HG03066 (cell line): ENCODE measurements around the gene KRT9.
"Not testable (repeated sequence)": the region's sequence is repeated elsewhere in the genome, so short reads cannot be mapped to it uniquely, and the experiment has no call there.

Experiments used
- ATAC-seq: cut with Tn5 transposase; IDR thresholded peaks from one replicate; pipeline ENCODE4 v1.9.1; 2021; ENCODE audit warnings: low read depth; ENCODE audit not compliant: unreplicated experiment

Gene KRT9, protein sequence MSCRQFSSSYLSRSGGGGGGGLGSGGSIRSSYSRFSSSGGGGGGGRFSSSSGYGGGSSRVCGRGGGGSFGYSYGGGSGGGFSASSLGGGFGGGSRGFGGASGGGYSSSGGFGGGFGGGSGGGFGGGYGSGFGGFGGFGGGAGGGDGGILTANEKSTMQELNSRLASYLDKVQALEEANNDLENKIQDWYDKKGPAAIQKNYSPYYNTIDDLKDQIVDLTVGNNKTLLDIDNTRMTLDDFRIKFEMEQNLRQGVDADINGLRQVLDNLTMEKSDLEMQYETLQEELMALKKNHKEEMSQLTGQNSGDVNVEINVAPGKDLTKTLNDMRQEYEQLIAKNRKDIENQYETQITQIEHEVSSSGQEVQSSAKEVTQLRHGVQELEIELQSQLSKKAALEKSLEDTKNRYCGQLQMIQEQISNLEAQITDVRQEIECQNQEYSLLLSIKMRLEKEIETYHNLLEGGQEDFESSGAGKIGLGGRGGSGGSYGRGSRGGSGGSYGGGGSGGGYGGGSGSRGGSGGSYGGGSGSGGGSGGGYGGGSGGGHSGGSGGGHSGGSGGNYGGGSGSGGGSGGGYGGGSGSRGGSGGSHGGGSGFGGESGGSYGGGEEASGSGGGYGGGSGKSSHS

DNA sequence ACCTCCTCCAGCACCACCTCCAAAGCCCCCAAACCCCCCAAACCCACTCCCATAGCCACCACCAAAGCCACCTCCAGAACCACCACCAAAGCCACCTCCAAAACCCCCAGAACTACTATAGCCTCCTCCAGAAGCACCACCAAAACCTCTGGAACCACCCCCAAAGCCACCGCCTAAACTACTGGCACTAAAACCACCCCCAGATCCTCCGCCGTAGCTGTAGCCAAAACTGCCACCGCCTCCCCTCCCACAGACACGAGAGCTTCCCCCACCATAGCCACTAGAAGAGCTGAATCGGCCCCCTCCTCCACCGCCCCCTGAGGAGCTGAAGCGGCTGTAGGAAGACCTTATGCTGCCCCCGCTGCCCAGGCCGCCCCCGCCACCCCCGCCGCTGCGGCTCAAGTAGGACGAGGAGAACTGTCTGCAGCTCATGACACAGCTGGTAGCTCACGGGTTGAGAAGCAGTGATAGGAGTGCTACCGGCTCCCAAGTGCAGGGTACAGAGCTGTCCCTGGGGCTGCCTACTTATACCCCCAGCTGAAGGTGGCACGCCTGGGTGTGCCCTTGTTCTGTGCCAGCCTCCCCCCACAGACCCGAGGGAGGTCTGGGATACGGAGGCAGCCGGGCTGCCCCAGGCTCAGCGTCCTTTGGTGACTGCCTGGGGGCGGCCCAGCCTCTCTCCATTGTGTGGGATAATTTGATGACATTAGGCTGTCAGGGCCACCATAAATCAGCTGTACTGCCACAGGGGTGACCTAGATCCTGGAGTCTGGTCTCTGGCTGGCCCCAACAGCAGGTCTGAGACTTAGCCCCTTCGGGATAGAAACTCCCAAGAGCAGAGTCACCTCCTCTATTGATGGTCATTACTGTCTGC lies at the start of gene KRT9:
Gene KRT9, minus strand, starts transcription at position 499 of the 874 bp plus-strand sequence. Its CDS starts 67 bp downstream, at position 432.
- ATAC-seq: no peak

DNA sequence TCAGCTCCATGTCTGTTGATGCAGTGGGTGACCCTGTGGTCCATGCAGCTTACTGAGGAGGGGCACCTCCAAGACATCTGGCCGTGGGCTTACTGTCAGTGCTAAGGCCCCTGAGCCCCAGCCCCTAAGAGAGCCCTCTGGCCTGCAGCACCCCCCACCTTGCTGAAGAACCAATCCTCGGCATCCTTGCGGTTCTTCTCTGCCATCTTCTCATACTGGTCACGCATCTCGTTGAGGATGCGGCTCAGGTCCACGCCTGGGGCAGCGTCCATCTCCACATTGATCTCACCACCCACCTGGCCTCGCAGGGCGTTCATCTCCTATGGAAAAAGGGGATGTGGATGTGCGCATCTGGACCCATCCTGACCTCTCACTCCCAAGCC lies 49.6 kb upstream of the KRT9 start:
- not testable (repeated sequence) for ATAC-seq

DNA sequence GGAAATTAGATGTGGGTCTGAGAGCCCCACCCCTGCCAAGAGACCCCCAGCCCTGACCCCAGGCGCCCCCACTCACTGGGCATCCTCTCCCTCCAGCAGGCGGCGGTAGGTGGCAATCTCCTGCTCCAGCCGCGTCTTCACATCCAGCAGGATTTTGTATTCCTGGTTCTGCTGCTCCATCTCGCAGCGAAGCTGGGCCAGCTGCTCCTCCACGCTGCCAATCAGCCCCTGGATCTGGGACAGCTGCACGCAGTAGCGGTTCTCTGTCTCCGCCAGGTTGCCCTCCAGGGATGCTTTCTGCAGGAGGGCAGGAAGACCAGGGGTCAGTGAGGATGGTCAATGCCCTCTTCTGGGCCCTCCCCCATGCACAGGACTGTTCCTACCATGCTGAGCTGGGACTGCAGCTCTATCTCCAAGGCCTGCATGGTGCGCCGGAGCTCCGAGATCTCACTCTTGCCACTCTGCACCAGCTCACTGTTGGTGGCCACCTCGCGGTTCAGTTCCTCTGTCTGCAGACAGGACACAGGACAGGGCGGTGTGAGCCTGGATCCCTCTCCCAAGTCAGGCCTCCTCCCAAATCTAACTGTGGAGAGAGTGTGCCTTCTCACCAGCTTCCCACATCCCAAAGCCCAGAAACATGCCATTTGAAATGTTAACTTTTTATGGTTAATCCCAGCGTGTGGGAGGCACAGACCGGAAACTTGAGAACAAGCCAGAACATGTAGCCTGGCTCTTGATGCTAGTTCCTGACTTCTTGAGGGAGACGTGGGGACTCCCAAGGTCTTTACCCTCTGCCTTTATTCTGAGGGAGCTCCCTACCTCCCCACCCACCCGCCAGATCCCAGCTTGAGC lies 49.0 kb upstream of the KRT9 start:
- ATAC-seq: no peak

DNA sequence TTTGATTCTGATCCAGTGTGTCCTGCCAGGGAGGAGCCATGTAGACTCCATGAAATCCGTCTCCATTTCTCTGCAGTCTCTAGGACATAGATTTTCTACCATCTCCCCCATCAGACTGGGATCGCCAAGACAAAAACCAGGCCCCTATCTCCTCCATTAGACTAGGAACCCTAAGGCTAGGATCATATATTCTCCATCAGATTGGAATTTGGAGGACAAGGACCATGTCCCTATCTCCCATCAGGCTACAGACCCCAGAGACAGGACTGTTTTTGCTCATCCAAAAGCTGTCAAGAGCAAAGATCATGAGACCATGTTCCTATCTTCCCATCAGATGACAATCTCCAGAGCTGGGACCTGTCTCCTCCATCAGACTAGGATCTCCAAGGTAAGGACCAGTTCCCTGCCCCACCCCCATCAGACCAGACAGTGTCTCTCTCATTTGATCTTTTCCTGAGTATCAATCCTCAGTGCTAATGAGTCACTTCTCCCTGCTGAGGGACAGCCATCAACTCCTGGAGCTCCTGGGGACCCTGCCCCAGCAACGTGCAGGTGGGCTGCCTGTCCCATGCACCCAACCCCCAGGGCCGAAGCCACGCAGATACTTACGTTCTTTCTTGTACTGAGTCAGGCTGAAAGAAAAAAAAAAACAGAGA lies 48.2 kb upstream of the KRT9 start:
- not testable (repeated sequence) for ATAC-seq

DNA sequence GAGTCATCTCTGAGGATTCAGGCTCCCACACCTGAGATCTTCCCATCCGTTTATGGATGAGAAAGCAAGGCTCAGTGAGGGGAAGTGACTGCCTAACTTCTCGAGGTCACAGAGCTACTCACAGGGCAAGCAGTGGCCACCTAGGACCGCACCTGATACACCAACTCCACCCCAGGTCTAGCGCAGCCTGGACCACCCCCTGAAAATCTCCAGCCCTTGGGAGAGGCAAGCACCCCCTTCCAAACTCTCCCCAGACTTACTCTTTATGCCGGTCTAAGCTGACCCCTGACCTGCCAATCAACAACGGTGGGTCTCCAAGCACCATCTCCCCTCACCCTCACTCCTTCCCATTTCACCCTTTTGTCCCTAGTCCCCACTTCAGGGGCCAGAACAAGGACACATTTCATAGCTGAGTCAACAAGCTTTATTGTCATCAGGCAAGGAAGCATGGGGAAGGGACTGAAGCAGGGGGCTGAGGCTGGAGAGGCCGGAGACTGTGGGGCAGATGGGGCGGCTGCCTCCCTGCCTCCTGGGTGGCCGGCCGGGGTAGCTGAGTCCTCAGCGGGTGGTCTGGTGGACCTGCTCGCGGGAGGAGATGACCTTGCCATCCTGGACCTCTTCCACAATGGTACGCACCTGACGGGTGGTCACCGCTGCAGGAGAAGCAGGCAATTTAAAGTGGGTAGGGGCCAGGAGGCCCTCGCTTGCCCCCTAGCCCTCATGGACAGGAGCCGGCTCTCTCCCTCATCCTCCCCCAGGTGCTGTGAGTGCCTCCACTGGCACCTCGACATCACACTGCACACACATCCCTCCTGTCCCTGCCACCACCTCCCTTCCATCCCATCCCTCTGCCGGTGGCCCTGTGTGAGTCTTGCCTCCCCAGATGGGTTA lies 47.4 kb upstream of the KRT9 start:
- ATAC-seq: no peak

DNA sequence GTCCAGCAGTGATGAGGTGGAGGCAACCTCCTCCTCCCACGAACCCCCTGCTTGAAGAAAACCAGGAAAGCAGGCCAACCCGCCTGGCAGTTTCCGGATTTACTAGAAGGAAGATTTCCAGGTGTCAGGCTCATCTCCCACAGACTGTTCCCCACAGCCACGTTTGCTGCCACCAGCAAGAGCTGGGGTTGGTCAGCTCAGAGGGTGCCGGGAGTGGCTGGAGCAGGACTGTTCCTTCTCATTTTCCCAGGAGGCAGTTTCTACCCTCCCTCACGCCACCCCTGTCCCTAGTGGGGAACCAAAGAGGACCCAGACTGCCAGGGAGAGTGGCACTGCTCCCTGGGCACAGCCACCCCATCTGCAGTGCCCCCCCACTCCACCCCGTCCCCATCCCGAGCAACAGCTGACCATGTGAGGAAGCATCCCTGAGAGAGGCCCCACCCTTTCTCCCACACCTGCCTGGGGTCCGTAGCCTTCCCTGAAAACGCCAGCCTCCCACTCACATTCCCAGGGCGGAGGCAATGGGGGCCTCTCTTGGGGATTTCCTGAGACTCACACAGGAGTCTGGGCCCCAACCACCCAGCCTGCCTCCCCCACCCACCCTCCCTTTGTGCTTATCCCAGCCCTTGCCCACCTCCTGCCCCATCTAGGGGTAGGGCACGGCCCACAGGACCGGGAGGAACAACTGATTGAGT lies 46.6 kb upstream of the KRT9 start:
- no peak for ATAC-seq

DNA sequence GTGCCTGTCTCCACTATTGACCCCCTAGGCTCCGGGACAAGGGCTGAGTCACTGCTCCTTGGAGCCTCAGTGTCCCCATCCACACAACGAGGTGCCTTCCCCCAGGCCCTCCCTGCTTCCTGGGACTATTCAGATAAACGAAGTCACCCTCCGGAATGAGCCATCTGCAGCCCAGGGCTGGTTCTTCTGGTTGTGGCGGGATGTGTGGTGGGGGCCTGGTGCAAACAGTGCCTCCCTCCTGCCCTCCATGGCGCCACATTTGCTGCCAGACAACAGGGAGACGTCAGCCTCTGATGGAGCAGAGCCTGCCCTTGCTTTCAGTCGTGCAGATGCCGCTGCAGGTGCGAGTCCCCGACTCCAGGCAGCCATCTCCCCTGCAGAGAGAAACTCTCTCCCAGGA lies 45.8 kb upstream of the KRT9 start:
- ATAC-seq: no peak

DNA sequence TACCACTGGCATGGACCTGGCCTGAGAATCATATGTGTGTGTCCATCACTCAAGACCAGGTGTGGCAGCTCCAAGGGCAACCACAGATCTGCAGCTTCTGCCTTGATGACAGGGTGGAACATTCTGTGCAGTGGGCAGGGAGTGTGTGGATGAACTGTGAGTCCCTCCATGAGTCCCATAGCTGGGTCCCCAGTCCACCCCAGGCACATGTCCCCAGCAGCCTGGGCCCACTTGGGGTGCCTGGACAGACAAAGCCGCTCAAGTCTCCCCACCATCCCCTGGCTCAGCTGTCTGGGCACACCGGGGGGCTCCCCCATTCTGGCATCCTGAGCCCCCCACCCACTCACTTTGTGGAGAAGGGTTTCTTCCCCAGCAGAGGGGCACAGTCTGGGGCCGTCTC lies 45.3 kb upstream of the KRT9 start:
- no peak for ATAC-seq

DNA sequence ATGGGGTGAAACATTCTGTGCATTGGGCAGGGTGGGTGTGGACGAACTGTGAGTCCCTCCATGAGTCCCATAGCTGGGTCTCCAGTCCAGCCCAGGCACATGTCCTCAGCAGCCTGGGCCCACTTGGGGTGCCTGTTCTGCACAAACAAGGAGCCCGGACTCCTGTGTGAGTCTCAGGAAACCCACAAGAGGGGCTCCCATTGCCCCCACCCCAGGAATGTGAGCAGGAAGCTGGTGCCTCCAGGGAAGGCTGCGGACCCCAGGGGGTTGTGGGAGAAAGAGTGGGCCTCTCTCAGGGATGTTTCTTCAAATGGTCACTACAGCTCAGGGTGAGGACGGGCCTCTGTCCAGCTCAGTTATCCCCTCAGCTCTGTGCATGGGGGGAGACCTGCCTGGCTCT lies 44.6 kb upstream of the KRT9 start:
- not testable (repeated sequence) for ATAC-seq

DNA sequence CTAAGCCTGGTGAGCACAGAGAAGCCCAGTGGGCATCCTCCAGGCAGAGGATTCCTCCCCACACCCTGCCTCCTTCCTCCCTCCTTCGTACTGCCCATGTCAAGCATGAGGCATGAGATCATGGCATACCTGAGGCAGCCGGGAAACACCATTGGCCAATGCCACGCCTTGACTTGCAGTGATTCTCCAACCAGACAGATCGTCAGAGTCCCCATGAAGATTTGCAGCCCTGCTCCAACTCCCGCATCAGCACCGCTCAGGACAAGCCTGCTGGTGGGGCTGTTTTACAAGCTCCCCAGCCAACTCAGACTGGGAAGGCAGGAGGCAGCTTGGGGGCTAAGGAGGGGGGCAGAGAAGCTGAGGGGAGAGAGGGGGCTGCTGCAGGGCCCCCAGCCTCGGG lies 43.6 kb upstream of the KRT9 start:
- ATAC-seq: no peak

DNA sequence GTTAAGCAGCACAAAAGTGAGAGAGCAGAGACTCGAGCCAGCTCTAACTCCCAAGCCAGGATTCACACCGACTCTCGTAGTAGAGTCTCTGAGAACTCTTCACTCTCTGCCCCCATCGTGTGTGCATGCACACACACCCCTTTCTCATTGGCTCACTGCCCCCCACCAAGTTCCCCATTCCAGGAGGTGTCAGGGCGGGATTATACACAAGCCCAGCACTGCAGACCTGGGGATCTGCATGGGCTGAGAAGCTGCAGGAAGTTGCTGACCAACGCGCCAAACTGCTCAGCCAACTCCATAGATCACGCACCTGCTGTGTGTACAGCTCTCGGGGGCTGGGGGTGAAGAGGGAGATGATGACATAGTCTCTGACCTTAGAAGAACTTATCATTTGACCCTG lies 42.9 kb upstream of the KRT9 start:
- ATAC-seq: not testable (repeated sequence)

DNA sequence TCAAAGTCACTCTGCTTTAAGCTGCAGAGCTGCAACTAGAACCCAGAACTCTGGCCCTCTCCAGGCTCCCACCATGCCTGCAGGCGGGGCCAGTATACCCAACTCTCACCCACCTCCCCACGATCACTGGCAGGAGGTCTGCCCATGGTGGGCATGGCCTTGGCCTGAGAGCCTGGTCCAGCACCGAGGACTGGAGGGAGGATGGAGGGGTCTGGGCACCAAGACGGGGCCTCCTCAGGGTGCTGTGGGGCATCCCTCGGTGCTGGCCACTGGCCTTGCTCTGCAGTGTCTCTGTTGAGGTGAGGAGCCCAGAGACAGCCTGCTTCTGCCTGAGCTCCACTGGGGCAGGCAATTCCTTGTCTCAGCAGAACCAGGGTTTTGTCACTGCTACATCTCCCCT lies 42.2 kb upstream of the KRT9 start:
- no peak for ATAC-seq

DNA sequence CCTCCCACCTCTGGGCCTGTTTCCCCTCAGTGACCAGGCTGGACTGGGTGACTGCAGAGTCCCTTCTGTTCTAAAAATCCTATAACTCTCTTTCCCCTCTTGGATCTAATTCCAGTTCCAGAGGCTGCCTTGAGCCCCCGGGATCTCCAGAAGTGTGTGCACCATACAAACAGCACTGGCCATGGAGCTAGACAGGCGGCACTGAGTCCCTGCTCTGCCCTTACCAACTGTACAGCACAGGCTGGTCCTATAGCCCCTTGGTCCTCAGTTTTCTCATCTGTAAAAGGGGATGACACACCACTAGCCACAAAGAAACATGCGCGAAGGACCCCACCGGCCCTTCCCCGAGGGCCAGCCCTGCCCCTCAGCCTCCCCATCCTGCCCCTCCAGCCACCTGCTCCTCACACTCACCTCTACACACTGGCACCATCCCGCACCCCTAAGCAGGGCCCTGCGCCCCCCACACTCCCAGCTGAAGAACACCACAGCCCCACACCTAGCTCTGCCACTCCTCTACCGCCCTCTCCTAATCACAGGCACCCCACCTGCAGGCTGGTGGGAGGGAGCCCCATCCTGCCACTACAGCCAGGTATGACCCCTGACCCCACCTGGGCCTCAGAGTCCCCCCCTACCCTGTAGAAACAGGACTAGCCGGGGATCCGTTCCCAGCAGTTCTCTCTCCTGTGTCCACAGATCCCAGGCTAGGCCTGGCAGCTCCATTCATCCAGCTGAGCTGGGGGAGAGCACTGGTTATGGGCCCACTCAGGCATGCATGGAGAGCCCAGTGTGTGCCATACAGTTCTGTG lies 41.6 kb upstream of the KRT9 start:
- ATAC-seq: no peak

DNA sequence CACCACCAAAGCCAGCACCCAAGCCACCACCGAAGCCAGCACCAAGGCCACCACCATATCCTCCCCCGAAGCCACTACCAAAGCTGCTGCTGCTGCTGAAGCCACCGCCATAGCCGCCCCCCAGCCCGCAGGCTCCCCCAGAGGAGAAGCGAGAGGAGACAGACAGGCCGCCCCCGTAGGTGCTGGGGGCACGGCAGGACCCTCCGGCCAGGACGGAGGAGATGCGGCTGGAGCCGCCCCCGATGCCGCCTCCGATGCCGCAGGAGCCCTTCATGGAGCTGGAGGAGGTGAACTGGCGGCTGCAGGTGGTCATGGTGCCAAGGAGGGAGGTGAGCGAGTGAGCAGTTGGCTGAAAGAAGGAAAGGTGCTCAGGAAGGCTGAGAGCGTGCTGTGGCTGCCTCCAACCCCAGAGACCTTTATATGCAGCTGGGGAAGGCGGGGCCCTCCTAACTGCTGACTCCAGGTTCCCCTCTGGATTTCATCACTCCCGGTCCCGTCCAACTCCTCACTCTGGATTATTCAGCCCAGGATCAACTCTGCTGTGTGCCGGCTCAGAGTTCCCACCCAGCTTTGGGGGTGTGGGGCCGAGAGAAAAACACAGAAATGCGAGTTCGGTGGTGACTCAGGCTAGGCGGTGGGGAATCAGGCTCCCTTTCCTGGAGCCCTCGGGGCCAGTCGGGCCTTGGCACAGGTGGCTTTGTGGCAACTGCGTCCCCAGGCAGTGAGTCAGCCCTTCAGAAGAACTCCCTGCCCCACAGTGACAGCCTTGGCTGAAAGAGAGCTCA lies 40.7 kb upstream of the KRT9 start, which contains the start of gene KRT16:
Gene KRT16, minus strand, starts transcription at position 392 of the 785 bp plus-strand sequence. Its CDS starts 79 bp downstream, at position 313.
- ATAC-seq: not testable (repeated sequence)

DNA sequence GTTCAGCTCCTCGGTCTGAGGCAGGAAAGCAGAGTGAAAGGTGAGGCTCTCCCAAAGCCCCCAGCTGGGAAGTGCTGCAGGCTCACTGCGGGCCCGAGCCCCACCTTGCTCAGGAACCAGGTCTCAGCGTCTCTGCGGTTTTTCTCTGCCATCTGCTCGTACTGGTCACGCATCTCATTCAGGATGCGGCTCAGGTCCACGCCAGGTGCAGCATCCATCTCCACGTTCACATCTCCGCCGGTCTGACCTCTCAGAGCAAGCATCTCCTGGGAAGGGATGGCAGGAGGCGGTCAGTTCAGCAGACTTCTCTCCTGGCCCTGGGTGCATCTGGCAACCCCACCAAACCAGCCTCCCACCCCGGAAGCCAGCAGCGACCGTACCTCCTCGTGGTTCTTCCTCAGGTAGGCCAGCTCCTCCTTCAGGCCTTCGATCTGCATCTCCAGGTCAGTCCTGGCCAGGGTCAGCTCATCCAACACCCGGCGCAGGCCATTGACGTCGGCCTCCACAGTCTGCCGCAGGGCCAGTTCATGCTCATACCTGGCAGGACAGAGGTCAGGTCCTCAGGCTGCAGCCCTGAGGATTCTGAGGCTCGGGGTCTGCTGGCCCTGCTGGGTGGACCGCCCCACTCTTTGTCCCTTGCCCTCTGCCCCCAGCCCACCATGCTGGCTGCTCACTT lies 39.2 kb upstream of the KRT9 start:
- ATAC-seq: no peak

DNA sequence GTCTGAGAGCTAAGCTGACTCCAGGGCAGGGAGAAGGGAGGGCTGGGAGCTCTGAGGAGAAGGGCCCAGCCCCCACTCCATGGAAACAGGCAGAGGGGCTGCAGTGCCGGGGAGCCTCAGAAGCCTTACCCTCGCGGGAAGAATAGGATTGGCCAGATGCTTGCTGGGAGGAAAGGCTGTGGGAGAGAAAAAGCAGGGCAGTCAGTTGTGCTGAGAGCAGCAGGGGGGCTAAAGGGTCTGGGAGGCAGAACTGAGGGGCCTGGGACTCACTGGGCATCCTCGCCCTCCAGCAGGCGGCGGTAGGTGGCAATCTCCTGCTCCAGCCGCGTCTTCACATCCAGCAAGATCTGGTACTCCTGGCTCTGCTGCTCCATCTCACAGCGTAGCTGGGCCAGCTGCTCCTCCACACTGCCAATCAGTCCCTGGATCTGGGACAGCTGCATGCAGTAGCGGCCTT lies 38.2 kb upstream of the KRT9 start:
- ATAC-seq: not testable (repeated sequence)
